ENCODE results near the gene FHOD3. TPM values are rescaled to one million over a fixed set of nuclear protein-coding genes. Genes with fewer than 3 reads are reported as not detected.

FHOD3 gene
- total and polyA plus RNA-seq, 2 experiments from 2014 or later, result 2.7 to 8.7 TPM

GRCh38 chr18:36527740-36528455, 230.4 kb downstream of the FHOD3 start:
- TF ChIP-seq POLR2AphosphoS5 (IDR thresholded peaks at IDR 0.05; ENCODE audit: low read depth) (no peak), REST (IDR thresholded peaks at IDR 0.05; ENCODE audit: unreplicated experiment) (no peak), ZNF114 (CRISPR knock-in tag; IDR thresholded peaks at IDR 0.05) (no peak), CREB1 (CRISPR knock-in tag; IDR thresholded peaks at IDR 0.05; ENCODE audit: low read depth) (no peak), STAT1 (IDR thresholded peaks at IDR 0.05; ENCODE audit: unreplicated experiment) (no peak), EZH2phosphoT487 (IDR thresholded peaks at IDR 0.05; ENCODE audit: unreplicated experiment) (no peak), NANOG (IDR thresholded peaks at IDR 0.05; ENCODE audit: borderline replicate concordance) (no peak), ZNF462 (CRISPR knock-in tag; IDR thresholded peaks at IDR 0.05) (no peak), ETS1 (IDR thresholded peaks at IDR 0.05) (no peak), CTCF (conservative IDR thresholded peaks at IDR 0.05; ENCODE audit: low read depth in 2 of 2) (no peak)
- H3F3A ChIP-seq (replicated peaks; ENCODE audit: low read depth), result no peaks in the 10 kb centered on the region
- Mint-ChIP-seq H3K27ac (no peak overlapping the region), H3K4me1 (peaks cover 11% of the 10 kb centered on the region), H3K4me3 (no peak overlapping the region), H3K9me3 (no peaks in the 10 kb centered on the region), H3K36me3 (ENCODE audit: low read depth) (no peaks in the 10 kb centered on the region), H3K27me3 (ENCODE audit: insufficient read depth, low read depth, poor library complexity) (peaks cover 5% of the 10 kb centered on the region)
- H3K4me2 ChIP-seq, result no peak overlapping the region
- H3K27ac ChIP-seq (ENCODE audit: low read depth), result no peak overlapping the region
- H3K36me3 ChIP-seq (ENCODE audit: insufficient read depth), result no peaks in the 10 kb centered on the region
- ATAC-seq (no peak), DNase-seq (ENCODE audit: low spot score) (no peak)
- H3K4me3 ChIP-seq, result no peak overlapping the region
- no peaks in the 10 kb centered on the region for H4K20me1 ChIP-seq (replicated peaks; ENCODE audit: insufficient read depth)
- no peaks in the 10 kb centered on the region for H3K27me3 ChIP-seq (ENCODE audit: insufficient read depth)
- peaks cover 11% of the 10 kb centered on the region for H3K9me2 ChIP-seq (ENCODE audit: insufficient read depth)
- H3K4me1 ChIP-seq (ENCODE audit: insufficient read depth), result no peaks in the 10 kb centered on the region
- H2AFZ ChIP-seq, result no peak overlapping the region
- H3K79me2 ChIP-seq (replicated peaks; ENCODE audit: insufficient read depth), result no peaks in the 10 kb centered on the region
